Measurements from ENCODE around the gene DMAC2L. TPM values are rescaled to one million over a fixed set of nuclear protein-coding genes. Genes with fewer than 3 reads are reported as not detected.

The DMAC2L gene
- total RNA-seq, 1 donor = 5.2 TPM

GRCh38 chr14:50343434-50343833 is 31.3 kb downstream of the DMAC2L start:
- no peak for TF ChIP-seq CTCF (IDR thresholded peaks at IDR 0.05; ENCODE audit: insufficient read depth, low read depth, low read length)
- DNase-seq (ENCODE audit: low read depth) = peak; percentile 51
- H3K4me3 ChIP-seq (ENCODE audit: low read depth, low read length) = no peak overlapping the region

GRCh38 chr14:50344116-50344775 is 32.1 kb downstream of the DMAC2L start:
- no peak overlapping the region for H3K4me3 ChIP-seq (ENCODE audit: low read depth, low read length)
- DNase-seq (ENCODE audit: low read depth) = peak; percentile 18
- no peak for TF ChIP-seq CTCF (IDR thresholded peaks at IDR 0.05; ENCODE audit: insufficient read depth, low read depth, low read length)

- no peak for TF ChIP-seq CTCF (IDR thresholded peaks at IDR 0.05; ENCODE audit: insufficient read depth, low read depth, low read length)
- no peak overlapping the region for H3K4me3 ChIP-seq (ENCODE audit: low read depth, low read length)
- DNase-seq (ENCODE audit: low read depth) = peak; percentile 96
These were observed 32.9 kb downstream of the DMAC2L start for GRCh38 chr14:50344876-50345563.

- no peak for DNase-seq (ENCODE audit: low read depth)
- no peak for TF ChIP-seq CTCF (IDR thresholded peaks at IDR 0.05; ENCODE audit: insufficient read depth, low read depth, low read length)
These were observed 33.8 kb downstream of the DMAC2L start for GRCh38 chr14:50345846-50346422.

GRCh38 chr14:50347521-50347920 is 35.4 kb downstream of the DMAC2L start:
- TF ChIP-seq CTCF (IDR thresholded peaks at IDR 0.05; ENCODE audit: insufficient read depth, low read depth, low read length) = no peak
- no peak overlapping the region for H3K4me3 ChIP-seq (ENCODE audit: low read depth, low read length)
- DNase-seq (ENCODE audit: low read depth) = peak; percentile 62

More at GRCh38 chr14:50345846-50346422, 33.8 kb downstream of the DMAC2L start:
- no peak overlapping the region for H3K4me3 ChIP-seq (ENCODE audit: low read depth, low read length)

GRCh38 chr14:50348933-50349332 is 36.8 kb downstream of the DMAC2L start:
- no peak for TF ChIP-seq CTCF (IDR thresholded peaks at IDR 0.05; ENCODE audit: insufficient read depth, low read depth, low read length)
- no peak for DNase-seq (ENCODE audit: low read depth)
- no peak overlapping the region for H3K4me3 ChIP-seq (ENCODE audit: low read depth, low read length)

Data from fibroblast of villous mesenchyme (primary cell).